GM20000 (cell line): ENCODE measurements around the gene RPL34.

Source experiments
- DNase-seq: peaks from one replicate; pipeline ENCODE4 v3.0.0; 2012; ENCODE audit warnings: low spot score
- TF ChIP-seq, protein P1 (sequence below): IDR thresholded peaks from 2 replicates; pipeline ENCODE4 v1.5.1; 2012; ENCODE audit warnings: mild to moderate bottlenecking, control low read depth; ENCODE audit errors: extremely low read depth, missing control alignments

RPL34 gene

GRCh38 chr4:108611365-108611764 is 9.0 kb upstream of the RPL34 start:
- no peak for DNase-seq
- TF ChIP-seq, protein P1, sequence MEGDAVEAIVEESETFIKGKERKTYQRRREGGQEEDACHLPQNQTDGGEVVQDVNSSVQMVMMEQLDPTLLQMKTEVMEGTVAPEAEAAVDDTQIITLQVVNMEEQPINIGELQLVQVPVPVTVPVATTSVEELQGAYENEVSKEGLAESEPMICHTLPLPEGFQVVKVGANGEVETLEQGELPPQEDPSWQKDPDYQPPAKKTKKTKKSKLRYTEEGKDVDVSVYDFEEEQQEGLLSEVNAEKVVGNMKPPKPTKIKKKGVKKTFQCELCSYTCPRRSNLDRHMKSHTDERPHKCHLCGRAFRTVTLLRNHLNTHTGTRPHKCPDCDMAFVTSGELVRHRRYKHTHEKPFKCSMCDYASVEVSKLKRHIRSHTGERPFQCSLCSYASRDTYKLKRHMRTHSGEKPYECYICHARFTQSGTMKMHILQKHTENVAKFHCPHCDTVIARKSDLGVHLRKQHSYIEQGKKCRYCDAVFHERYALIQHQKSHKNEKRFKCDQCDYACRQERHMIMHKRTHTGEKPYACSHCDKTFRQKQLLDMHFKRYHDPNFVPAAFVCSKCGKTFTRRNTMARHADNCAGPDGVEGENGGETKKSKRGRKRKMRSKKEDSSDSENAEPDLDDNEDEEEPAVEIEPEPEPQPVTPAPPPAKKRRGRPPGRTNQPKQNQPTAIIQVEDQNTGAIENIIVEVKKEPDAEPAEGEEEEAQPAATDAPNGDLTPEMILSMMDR = no peak

- no peak for DNase-seq
- TF ChIP-seq, protein P1 = no peak
Observed at GRCh38 chr4:108612365-108612764, 8.0 kb upstream of the RPL34 start.

DNA sequence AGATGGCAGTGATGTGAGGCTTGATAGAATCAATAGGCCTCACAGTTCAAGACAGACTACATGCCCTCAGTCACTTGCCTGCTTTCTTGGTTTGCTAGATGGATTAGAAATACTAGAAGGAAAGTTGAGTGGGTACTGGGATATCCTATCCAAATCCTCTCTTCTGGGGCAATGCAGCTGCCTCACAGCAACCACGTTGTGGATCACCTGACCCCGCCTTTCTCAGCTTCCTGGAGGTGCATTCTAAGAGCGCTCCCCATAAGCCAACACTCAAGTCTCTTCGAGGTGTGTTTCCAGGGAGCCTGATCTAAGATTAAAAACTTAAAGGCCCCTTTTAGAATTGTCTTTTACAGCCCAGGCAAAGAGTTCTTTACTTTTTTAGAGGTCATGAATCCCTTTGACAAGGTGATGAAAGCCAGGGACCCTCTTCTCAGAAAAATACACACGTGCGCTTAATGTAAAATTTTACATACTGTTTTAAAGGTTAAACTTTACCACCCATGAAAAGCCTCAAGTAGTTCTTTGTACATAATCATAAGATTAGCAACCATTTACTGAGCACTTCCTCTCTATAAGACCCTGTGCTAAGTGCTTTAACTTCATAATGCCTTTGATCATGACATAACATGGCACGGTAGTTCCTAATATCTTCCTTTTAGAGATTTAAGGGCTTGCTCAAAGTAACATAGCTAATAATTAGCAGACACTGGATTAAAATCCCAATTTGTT is 840 bp upstream of the RPL34 start:
- TF ChIP-seq, protein P1 = no peak

DNA sequence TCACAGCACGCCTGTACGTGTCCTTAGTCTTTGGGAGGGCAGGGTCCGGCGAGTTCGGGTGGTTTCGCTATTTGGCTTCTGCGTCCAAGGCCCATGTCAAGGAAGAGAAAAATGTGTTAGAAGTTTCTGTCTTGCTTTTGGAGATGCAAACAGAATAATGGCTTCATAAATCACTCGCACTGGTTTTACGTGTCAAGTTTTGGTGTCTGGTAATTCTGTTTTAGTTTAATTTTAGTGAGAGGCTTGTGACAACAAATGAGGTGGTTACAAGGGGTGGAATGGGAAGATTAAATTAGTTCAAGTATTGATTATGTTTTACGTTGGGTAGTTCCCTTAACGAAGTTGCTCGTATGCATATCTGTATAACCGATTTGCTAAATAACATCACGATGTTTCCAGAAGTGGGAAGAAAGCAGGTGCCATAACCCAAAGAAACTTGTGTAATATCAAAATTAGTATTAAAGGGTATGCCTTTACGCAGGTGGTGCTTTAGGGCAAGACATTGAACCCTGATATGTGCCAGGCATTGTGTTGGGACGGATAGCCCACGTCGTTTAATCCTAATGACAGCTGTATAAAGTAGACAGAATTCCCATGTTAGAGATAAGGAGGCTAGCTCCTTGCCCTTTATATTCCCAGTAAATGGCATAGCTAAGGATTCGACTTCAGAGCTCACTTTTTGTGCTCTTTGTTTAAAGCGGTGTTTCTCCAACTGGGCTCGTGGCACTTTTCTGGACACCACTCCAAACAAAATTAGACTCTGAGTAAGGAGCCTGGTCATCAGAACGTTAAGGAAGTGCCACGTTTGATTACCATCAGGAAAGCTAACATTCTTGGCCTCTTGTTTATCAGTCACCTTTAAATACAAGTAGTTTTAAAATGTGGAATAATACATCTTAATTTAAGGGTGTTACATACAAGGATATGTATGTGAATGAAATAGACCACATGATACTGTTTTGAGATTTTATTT is 843 bp downstream of the RPL34 start:
- no peak for DNase-seq
- TF ChIP-seq, protein P1 = no peak

More for the DNA sequence above, 840 bp upstream of the RPL34 start:
- DNase-seq = no peak

GRCh38 chr4:108622022-108622421 is 1.6 kb downstream of the RPL34 start:
- TF ChIP-seq, protein P1 = no peak
- no peak for DNase-seq

DNA sequence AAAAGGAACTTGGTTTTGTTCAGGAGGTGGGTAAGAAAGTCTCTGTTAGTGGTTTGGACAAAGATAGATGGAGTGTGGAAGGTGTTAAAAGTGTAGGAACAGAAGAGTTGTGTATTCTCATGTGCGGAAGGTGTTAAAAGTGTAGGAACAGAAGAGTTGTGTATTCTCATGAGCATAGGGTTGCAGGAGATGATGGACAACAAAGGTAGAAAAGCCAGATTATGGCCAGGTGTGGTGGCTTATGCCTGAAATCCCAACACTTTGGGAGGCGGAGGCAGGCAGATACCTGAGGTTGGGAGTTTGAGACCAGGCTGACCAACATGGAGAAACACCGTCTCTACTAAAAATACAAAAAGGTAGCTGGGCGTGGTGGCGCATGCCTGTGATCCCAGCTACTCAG is 2.5 kb downstream of the RPL34 start:
- no peak for DNase-seq
- TF ChIP-seq, protein P1 = no peak
